Endothelial cell (in vitro differentiated cells): ENCODE results near the gene SF1. TPM values are rescaled to one million over a fixed set of nuclear protein-coding genes. Genes with fewer than 3 reads are reported as not detected.

Source experiments
- DNase-seq: peaks from one replicate; pipeline ENCODE4 v3.0.0; 2021; ENCODE audit warnings: low spot score
- H3K27ac Mint-ChIP-seq: one replicate; pipeline ENCODE4 v1.8.0; 2021; ENCODE audit warnings: mixed read lengths, inconsistent platforms; ENCODE audit not compliant: unreplicated experiment
- H3K27me3 Mint-ChIP-seq: one replicate; pipeline ENCODE4 v1.8.0; 2021; ENCODE audit warnings: mild to moderate bottlenecking, moderate library complexity, mixed read lengths, inconsistent platforms; ENCODE audit not compliant: unreplicated experiment
- H3K36me3 Mint-ChIP-seq: one replicate; pipeline ENCODE4 v1.8.0; 2021; ENCODE audit warnings: mild to moderate bottlenecking, low read depth, mixed read lengths, inconsistent platforms; ENCODE audit not compliant: unreplicated experiment
- H3K4me1 Mint-ChIP-seq: one replicate; pipeline ENCODE4 v1.8.0; 2021; ENCODE audit warnings: mild to moderate bottlenecking, mixed read lengths, inconsistent platforms; ENCODE audit not compliant: unreplicated experiment
- H3K4me3 Mint-ChIP-seq: one replicate; pipeline ENCODE4 v1.8.0; 2021; ENCODE audit warnings: mild to moderate bottlenecking, mixed read lengths, inconsistent platforms; ENCODE audit not compliant: unreplicated experiment
- H3K9me3 Mint-ChIP-seq: one replicate; pipeline ENCODE4 v1.8.0; 2021; ENCODE audit warnings: mixed read lengths, inconsistent platforms; ENCODE audit not compliant: unreplicated experiment
- total RNA-seq: library from RNA; stranded (reverse); fragmentation: NEBNext Ultra II Directional; extraction: Animal tissue kit (Norgen Biotek cat#: 25700); gene quantifications from one replicate; pipeline ENCODE4 v1.2.1, GENCODE V29; 2021; ENCODE audit not compliant: unreplicated experiment
- TF ChIP-seq, protein P1 (sequence below): fragments of 200-600 bp; sonication (generic); IDR thresholded peaks from one replicate; pipeline ENCODE4 v1.5.0; 2021; ENCODE audit warnings: antibody characterized with exemption; ENCODE audit not compliant: unreplicated experiment

Gene SF1
- total RNA-seq, 1 donor from 2014 or later: 322 TPM

- peaks cover 37% of the 10 kb centered on the region for H3K4me1 Mint-ChIP-seq
- H3K27ac Mint-ChIP-seq: no peak within 1 kb of the TSS
- peaks cover 8% of the 10 kb centered on the region for H3K27me3 Mint-ChIP-seq
- TF ChIP-seq, protein P1, sequence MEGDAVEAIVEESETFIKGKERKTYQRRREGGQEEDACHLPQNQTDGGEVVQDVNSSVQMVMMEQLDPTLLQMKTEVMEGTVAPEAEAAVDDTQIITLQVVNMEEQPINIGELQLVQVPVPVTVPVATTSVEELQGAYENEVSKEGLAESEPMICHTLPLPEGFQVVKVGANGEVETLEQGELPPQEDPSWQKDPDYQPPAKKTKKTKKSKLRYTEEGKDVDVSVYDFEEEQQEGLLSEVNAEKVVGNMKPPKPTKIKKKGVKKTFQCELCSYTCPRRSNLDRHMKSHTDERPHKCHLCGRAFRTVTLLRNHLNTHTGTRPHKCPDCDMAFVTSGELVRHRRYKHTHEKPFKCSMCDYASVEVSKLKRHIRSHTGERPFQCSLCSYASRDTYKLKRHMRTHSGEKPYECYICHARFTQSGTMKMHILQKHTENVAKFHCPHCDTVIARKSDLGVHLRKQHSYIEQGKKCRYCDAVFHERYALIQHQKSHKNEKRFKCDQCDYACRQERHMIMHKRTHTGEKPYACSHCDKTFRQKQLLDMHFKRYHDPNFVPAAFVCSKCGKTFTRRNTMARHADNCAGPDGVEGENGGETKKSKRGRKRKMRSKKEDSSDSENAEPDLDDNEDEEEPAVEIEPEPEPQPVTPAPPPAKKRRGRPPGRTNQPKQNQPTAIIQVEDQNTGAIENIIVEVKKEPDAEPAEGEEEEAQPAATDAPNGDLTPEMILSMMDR: no peak
- H3K36me3 Mint-ChIP-seq: peaks cover 30% of the 10 kb centered on the region
- H3K9me3 Mint-ChIP-seq: no peaks in the 10 kb centered on the region
- DNase-seq: no peak
- no peak within 1 kb of the TSS for H3K4me3 Mint-ChIP-seq
Measured at GRCh38 chr11:64759722-64760719, 18.3 kb downstream of the SF1 start, which contains the start of gene PYGM. Gene PYGM, minus strand, starts transcription at chr11:64759974. Its CDS starts 76 bp downstream, at chr11:64759898.

DNA sequence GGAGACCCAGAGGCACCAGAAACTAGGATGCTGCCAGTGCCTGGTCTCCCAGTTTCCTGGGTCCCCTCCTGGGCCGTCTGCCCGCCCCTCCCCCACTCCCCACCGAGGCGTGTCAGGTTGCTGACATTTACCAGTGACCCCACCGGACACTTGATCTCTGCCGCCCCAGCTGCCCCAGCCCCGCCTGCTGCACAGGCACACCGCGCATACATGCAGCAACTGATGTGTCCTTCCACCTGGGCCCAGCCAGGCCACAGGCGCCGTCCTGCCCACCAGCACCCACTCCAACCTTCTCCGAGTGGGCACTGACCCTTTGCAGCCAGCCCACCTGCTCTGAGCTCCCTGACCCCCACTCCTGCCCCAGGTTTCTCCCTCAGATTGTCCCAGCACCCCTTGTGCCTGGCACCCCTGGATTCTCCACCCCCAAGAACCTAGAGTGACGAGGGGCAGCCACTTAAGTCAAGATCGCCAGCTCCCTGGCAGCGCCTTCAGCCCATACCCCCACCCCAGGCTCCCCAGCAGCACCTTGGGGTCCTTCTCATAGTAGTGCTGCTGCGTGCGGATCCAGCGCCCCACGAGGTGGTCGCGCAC is 19.1 kb downstream of the SF1 start:
- no peak overlapping the region for H3K4me3 Mint-ChIP-seq
- DNase-seq: no peak
- peaks cover 29% of the 10 kb centered on the region for H3K4me1 Mint-ChIP-seq
- H3K27me3 Mint-ChIP-seq: peaks cover 8% of the 10 kb centered on the region
- TF ChIP-seq, protein P1: no peak
- peaks cover 22% of the 10 kb centered on the region for H3K36me3 Mint-ChIP-seq
- no peak overlapping the region for H3K27ac Mint-ChIP-seq
- H3K9me3 Mint-ChIP-seq: no peaks in the 10 kb centered on the region

DNA sequence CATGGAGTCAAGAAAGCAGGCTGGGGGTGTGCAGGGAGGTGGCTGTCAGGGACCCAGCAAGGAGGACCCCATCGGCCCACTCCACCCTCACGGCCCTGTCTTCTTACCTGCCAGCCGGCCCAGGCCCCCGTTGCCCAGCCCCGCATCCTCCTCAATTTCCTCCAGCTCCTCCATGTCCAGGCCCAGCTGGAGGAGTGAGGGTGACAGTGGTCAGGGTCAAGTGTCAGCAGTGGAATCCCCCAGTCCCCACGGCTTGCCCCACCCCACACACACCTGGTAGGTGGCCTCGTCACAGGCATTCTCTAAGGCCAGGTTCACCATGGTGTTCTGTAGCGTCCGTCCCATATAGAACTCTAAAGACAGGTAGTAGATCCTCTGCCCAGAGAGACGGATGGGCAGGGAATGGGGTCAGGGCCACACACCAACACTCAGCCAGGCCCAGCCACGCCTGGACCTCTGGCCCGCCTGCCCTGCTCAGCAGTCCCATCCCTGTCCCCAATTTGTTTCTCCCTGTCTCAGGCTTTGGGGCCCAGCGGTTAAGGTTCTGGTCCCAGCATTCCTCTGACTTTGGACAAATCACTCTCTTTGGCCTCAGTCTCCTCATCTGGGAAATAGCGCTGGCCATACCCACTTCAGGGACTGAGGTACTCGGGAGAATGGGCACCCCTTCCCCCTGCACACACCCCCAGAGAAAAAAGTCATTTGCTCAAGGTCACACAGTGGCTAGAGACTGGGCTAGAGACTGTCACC is 19.8 kb downstream of the SF1 start:
- Mint-ChIP-seq H3K36me3 (peaks cover 15% of the 10 kb centered on the region), H3K9me3 (no peaks in the 10 kb centered on the region), H3K27me3 (peaks cover 8% of the 10 kb centered on the region), H3K4me1 (peaks cover 22% of the 10 kb centered on the region), H3K4me3 (no peak overlapping the region), H3K27ac (no peak overlapping the region)
- DNase-seq: no peak
- TF ChIP-seq, protein P1: no peak

GRCh38 chr11:64757549-64758329 is 20.6 kb downstream of the SF1 start:
- no peak overlapping the region for H3K27ac Mint-ChIP-seq
- no peak overlapping the region for H3K4me3 Mint-ChIP-seq
- DNase-seq: no peak
- TF ChIP-seq, protein P1: no peak
- H3K9me3 Mint-ChIP-seq: no peaks in the 10 kb centered on the region
- peaks cover 12% of the 10 kb centered on the region for H3K27me3 Mint-ChIP-seq
- peaks cover 10% of the 10 kb centered on the region for H3K36me3 Mint-ChIP-seq
- peaks cover 15% of the 10 kb centered on the region for H3K4me1 Mint-ChIP-seq
